Measurements from ENCODE around the gene SORCS2.

The SORCS2 gene

DNA sequence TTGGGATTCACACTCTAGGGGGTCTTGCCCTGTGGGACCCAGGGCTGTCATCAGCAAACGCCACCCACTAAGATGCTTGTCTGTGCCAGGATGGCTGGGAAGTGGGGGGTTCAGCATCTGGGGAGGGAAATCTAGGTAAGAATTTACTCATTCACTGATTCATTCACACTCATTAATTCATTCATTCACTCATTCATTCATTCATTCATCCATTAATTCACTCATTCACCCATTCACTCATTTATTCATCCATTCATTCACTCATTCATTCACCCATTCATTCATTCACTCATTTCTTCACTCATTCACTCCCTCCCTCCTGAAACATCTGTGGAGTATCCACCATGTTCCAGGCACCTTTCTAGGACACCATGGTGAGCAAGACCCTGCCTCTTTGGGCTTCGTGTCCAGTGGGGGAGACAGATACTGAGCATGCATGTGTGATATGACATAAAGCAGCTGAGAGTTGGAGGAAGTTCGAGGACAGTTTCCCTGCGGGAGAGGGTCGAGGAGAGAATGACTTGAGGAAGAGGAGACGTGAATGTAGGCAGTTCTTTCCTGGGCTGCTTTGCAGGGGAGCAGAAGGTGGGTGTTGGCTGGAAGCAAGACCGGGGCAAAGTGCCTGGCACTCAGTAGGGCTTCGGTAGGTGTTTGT, 90.6 kb downstream of the SORCS2 start:
- no peak for DNase-seq (ENCODE audit: extremely low read depth, low read depth)

GRCh38 chr4:7285244-7286094, 93.1 kb downstream of the SORCS2 start:
- DNase-seq (ENCODE audit: extremely low read depth, low read depth): no peak

More for the DNA sequence above, 90.6 kb downstream of the SORCS2 start:
- no peak for TF ChIP-seq CTCF (IDR thresholded peaks at IDR 0.05; ENCODE audit: low read depth, low read length)

GRCh38 chr4:7286170-7286569, 93.8 kb downstream of the SORCS2 start:
- no peak for TF ChIP-seq CTCF (IDR thresholded peaks at IDR 0.05; ENCODE audit: low read depth, low read length)
- no peak for DNase-seq (ENCODE audit: extremely low read depth, low read depth)

More at GRCh38 chr4:7285244-7286094, 93.1 kb downstream of the SORCS2 start:
- TF ChIP-seq CTCF (IDR thresholded peaks at IDR 0.05; ENCODE audit: low read depth, low read length): no peak

GRCh38 chr4:7286798-7287197, 94.5 kb downstream of the SORCS2 start:
- no peak for DNase-seq (ENCODE audit: extremely low read depth, low read depth)
- no peak for TF ChIP-seq CTCF (IDR thresholded peaks at IDR 0.05; ENCODE audit: low read depth, low read length)

DNA sequence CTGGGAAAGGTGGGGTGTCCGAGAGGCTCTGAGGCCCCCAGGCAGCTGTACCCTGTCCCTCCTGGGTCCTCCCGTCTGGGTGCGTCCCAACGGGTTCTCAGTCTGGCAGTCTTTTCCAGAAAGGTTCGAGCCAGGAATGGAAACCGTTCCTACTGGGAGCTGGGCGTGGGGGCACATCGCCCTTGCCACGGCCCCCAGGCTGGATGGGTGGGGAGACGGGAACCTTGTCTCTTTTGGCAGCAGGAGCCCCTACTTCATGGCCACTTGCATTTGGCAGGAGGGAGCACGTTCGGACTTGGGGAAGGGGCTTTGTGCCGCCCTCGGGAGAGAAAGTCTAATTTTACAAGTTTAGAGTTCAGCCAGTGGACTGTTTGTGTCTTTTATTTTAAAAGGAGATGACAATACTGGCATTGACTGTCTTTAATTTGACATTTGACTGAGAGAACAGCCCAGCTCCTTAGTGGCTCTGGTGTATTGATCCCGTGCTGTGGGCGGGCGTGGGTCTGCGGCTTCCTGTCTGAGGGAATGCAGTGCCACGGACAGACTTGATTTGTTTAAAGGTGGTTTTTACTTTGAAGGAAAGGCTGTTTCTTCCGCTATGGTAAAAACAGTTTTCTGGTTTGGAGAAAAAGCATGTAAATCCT, 95.1 kb downstream of the SORCS2 start:
- TF ChIP-seq CTCF (IDR thresholded peaks at IDR 0.05; ENCODE audit: low read depth, low read length): no peak
- DNase-seq (ENCODE audit: extremely low read depth, low read depth): no peak

DNA sequence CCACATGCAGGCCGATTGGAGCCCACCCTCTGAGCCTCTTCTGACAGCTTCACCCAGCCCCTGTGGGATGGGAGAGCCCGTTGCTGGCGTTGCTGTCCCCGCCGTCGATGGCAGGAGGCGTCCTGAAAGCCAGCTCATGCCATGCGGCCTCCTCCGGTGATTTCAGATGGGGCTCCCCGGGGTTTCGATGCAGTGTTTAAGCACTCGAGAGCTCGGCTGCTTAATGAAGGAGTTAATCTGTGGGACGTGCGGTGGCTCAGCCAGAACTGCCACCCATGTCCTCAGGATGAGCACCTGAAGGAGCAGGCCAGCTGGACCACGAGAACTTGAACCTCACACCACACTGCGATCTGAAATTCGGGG, 95.6 kb downstream of the SORCS2 start:
- DNase-seq (ENCODE audit: extremely low read depth, low read depth): no peak
- TF ChIP-seq CTCF (IDR thresholded peaks at IDR 0.05; ENCODE audit: low read depth, low read length): no peak

All from AG09319 (cell line).